Common myeloid progenitor, CD34-positive (primary cell): ENCODE data around the gene COX4I1.
"Not testable (repeated sequence)": the region's sequence is repeated elsewhere in the genome, so short reads cannot be mapped to it uniquely, and the experiment has no call there.

Source experiments
- CTCF ChIA-PET: fragments of 350-600 bp; sonication (Branson Sonifier 250); formaldehyde crosslinking; loops from one replicate; lab custom pipeline; 2021; ENCODE audit warnings: antibody characterized with exemption; lab: Charles Lee
- POLR2A ChIA-PET: fragments of 350-600 bp; sonication (Branson Sonifier 250); formaldehyde crosslinking; loops from one replicate; lab custom pipeline; 2021; ENCODE audit warnings: antibody characterized with exemption; lab: Charles Lee
- DNase-seq, 3 donors: peaks; one replicate each; pipeline versions ENCODE4 v3.0.0 to v3.0.0-alpha.2; 2013
- H3K27ac ChIP-seq, 2 experiments: 1 replicate in 1 of 2; 2 replicates in 1 of 2; pipeline ENCODE4 v1.7.0; 2013; ENCODE audit warnings: inconsistent platforms in 2 of 2, low read length in 2 of 2, mild to moderate bottlenecking in 2 of 2, low read depth in 1 of 2, moderate library complexity in 1 of 2; ENCODE audit not compliant: severe bottlenecking in 2 of 2, insufficient read depth in 1 of 2, poor library complexity in 1 of 2
- H3K27me3 ChIP-seq, 5 experiments: replicated peaks in 2 of 5; 1 replicate in 3 of 5; 2 replicates in 2 of 5; pipeline versions ENCODE4 v1.6.1 to v1.7.0; 2013; ENCODE audit warnings: low read length in 4 of 5, mild to moderate bottlenecking in 2 of 5, moderate library complexity in 2 of 5, inconsistent platforms in 1 of 5; ENCODE audit not compliant: insufficient read depth in 5 of 5, control insufficient read depth in 4 of 5
- H3K36me3 ChIP-seq, 4 experiments: 1 replicate in 2 of 4; 2 replicates in 2 of 4; pipeline versions ENCODE4 v1.6.1 to v1.7.0; 2013; ENCODE audit warnings: low read length in 3 of 4, control low read depth in 1 of 4, mild to moderate bottlenecking in 1 of 4; ENCODE audit not compliant: control insufficient read depth in 4 of 4, insufficient read depth in 4 of 4
- H3K4me1 ChIP-seq, 4 experiments: 1 replicate in 3 of 4; 2 replicates in 1 of 4; pipeline versions ENCODE4 v1.6.1 to v1.7.1; 2013; ENCODE audit warnings: low read length in 3 of 4, mild to moderate bottlenecking in 3 of 4, control low read depth in 1 of 4, inconsistent platforms in 1 of 4, moderate library complexity in 1 of 4; ENCODE audit not compliant: control insufficient read depth in 4 of 4, insufficient read depth in 4 of 4; ENCODE audit errors: control extremely low read depth in 1 of 4
- H3K4me3 ChIP-seq, 7 experiments: 1 replicate in 4 of 7; 2 replicates in 3 of 7; pipeline versions ENCODE4 v1.5.1 to v1.7.0; 2013; ENCODE audit warnings: mild to moderate bottlenecking in 7 of 7, low read length in 6 of 7, moderate library complexity in 6 of 7, inconsistent platforms in 2 of 7, low read depth in 2 of 7, control low read depth in 1 of 7; ENCODE audit not compliant: insufficient read depth in 4 of 7, control insufficient read depth in 1 of 7; ENCODE audit errors: extremely low read depth in 1 of 7
- H3K9me3 ChIP-seq, 5 experiments: 1 replicate in 4 of 5; 2 replicates in 1 of 5; pipeline versions ENCODE4 v1.6.1 to v1.7.1; 2013; ENCODE audit warnings: low read length in 4 of 5, mild to moderate bottlenecking in 2 of 5, inconsistent platforms in 1 of 5, low read depth in 1 of 5, moderate library complexity in 1 of 5; ENCODE audit not compliant: control insufficient read depth in 4 of 5, insufficient read depth in 2 of 5; ENCODE audit errors: control extremely low read depth in 1 of 5
- WGBS: methylation state at CpG from one replicate; pipeline ENCODE4 v1.1.5; 2013; ENCODE audit not compliant: insufficient coverage; 5-methylcytosine and 5-hydroxymethylcytosine counted together

Gene COX4I1

GRCh38 chr16:85807340-85807739 lies 7.8 kb downstream of the COX4I1 start:
- H3K4me3 ChIP-seq, H3K4me1 ChIP-seq, H3K27ac ChIP-seq, DNase-seq, H3K9me3 ChIP-seq, POLR2A ChIA-PET: not testable (repeated sequence)
- Histone ChIP-seq H3K27me3 (peaks cover 0 to 30% (median 8%) of the 10 kb centered on the region in 5 experiments), H3K36me3 (peaks cover 9 to 45% (median 39%) of the 10 kb centered on the region in 4 experiments)
- CTCF ChIA-PET = interaction anchor here (1.0 kb wide), 1 partner anchor 183 kb away, joined by 4 read pairs; no protein-coding TSS in a partner anchor
- WGBS = 98% methylated on average over 4 of the region's 6 CpGs

GRCh38 chr16:85808104-85808503 lies 8.6 kb downstream of the COX4I1 start:
- CTCF ChIA-PET, POLR2A ChIA-PET, H3K9me3 ChIP-seq, H3K4me1 ChIP-seq, H3K27ac ChIP-seq, H3K4me3 ChIP-seq, DNase-seq: not testable (repeated sequence)
- Histone ChIP-seq H3K27me3 (peaks cover 0 to 38% (median 14%) of the 10 kb centered on the region in 5 experiments), H3K36me3 (peaks cover 9 to 38% (median 33%) of the 10 kb centered on the region in 4 experiments)
- no CpG with 5 or more reads among the region's 27 CpGs for WGBS

- H3K36me3 ChIP-seq = peaks cover 2 to 30% (median 25%) of the 10 kb centered on the region in 4 experiments
- no peak for DNase-seq
- H3K4me3 ChIP-seq = no peak overlapping the region
- peaks cover 0 to 46% (median 18%) of the 10 kb centered on the region in 5 experiments for H3K27me3 ChIP-seq
- POLR2A ChIA-PET = interaction anchor here (0.7 to 1.6 kb wide), 2 partner anchors 9 to 135 kb away, joined by 3 to 5 read pairs; no protein-coding TSS in a partner anchor
- 97% methylated on average over 5 of the region's 7 CpGs for WGBS
- no peaks in the 10 kb centered on the region for H3K4me1 ChIP-seq
- peaks cover 0 to 3% (median 0%) of the 10 kb centered on the region in 5 experiments for H3K9me3 ChIP-seq
- CTCF ChIA-PET = no interaction called here
- no peak overlapping the region for H3K27ac ChIP-seq
These were observed 9.4 kb downstream of the COX4I1 start for GRCh38 chr16:85808926-85809325.

GRCh38 chr16:85809645-85810044 lies 10.2 kb downstream of the COX4I1 start:
- Histone ChIP-seq H3K27ac (no peak overlapping the region), H3K27me3 (peaks cover 0 to 50% (median 18%) of the 10 kb centered on the region in 5 experiments), H3K4me3 (no peak overlapping the region), H3K9me3 (peaks cover 0 to 3% (median 0%) of the 10 kb centered on the region in 5 experiments), H3K4me1 (no peaks in the 10 kb centered on the region), H3K36me3 (peaks cover 2 to 26% (median 21%) of the 10 kb centered on the region in 4 experiments)
- 95% methylated on average over 9 of the region's 10 CpGs for WGBS
- DNase-seq = no peak
- ChIA-PET CTCF (no interaction called here), POLR2A (interaction anchor here (0.7 to 1.6 kb wide), 2 partner anchors 9 to 135 kb away, joined by 3 to 5 read pairs; no protein-coding TSS in a partner anchor)

- ChIA-PET POLR2A (interaction anchor here (1.6 kb wide), 1 partner anchor 10 kb away, joined by 5 read pairs; no protein-coding TSS in a partner anchor), CTCF (no interaction called here)
- H3K4me3 ChIP-seq = no peak overlapping the region
- peaks cover 2 to 21% (median 15%) of the 10 kb centered on the region in 4 experiments for H3K36me3 ChIP-seq
- H3K4me1 ChIP-seq = no peaks in the 10 kb centered on the region
- H3K9me3 ChIP-seq = peaks cover 0 to 3% (median 0%) of the 10 kb centered on the region in 5 experiments
- WGBS = 95% methylated on average over 11 of the region's 13 CpGs
- H3K27ac ChIP-seq = no peak overlapping the region
- DNase-seq = no peak
- H3K27me3 ChIP-seq = peaks cover 0 to 50% (median 18%) of the 10 kb centered on the region in 5 experiments
These were observed 10.7 kb downstream of the COX4I1 start for GRCh38 chr16:85810097-85810741.

- H3K4me3 ChIP-seq = no peak overlapping the region
- POLR2A ChIA-PET = no interaction called here
- H3K27me3 ChIP-seq = peaks cover 0 to 52% (median 18%) of the 10 kb centered on the region in 5 experiments
- WGBS = 96% methylated on average over 5 of the region's 7 CpGs
- H3K4me1 ChIP-seq = no peaks in the 10 kb centered on the region
- CTCF ChIA-PET = no interaction called here
- peaks cover 0 to 3% (median 0%) of the 10 kb centered on the region in 5 experiments for H3K9me3 ChIP-seq
- no peak overlapping the region for H3K27ac ChIP-seq
- peaks cover 0 to 16% (median 10%) of the 10 kb centered on the region in 4 experiments for H3K36me3 ChIP-seq
- DNase-seq = no peak
These were observed 11.2 kb downstream of the COX4I1 start for GRCh38 chr16:85810742-85811115.
